T-cell (primary cell): ENCODE measurements around the gene NUMB. TPM values are rescaled to one million over a fixed set of nuclear protein-coding genes. Genes with fewer than 3 reads are reported as not detected.
"Not testable (repeated sequence)": the region's sequence is repeated elsewhere in the genome, so short reads cannot be mapped to it uniquely, and the experiment has no call there.

Source experiments
- ATAC-seq, 4 experiments: fragments of 200-7000 bp in 3 of 4; fragments of 150-1000 bp in 1 of 4; cut with Tn5 transposase; replicated peaks in 1 of 4; 1 replicate in 3 of 4; 2 replicates in 1 of 4; pipeline ENCODE4 v1.10.0; 2021; ENCODE audit warnings: moderate library complexity in 3 of 4, mild to moderate bottlenecking in 2 of 4, moderate number of reproducible peaks in 1 of 4
- CTCF ChIA-PET, 2 donors: fragments of 300-600 bp; sonication (Branson Sonifier 250); formaldehyde crosslinking; loops; one replicate each; lab custom pipeline; 2022; ENCODE audit warnings: antibody characterized with exemption in 2 of 2; lab: Charles Lee
- POLR2A ChIA-PET, 2 donors: fragments of 300-600 bp; sonication (Branson Sonifier 250); formaldehyde crosslinking; loops; one replicate each; lab custom pipeline; 2022; ENCODE audit warnings: antibody characterized with exemption in 2 of 2; lab: Charles Lee
- DNase-seq, 35 experiments: peaks; one replicate each; pipeline versions ENCODE4 v3.0.0 to v3.0.0-alpha.2; 2013 to 2023
- H3K27ac ChIP-seq: one replicate; pipeline ENCODE4 v1.5.1; 2013; ENCODE audit warnings: low read length
- H3K27me3 ChIP-seq, 2 experiments: replicated peaks in 1 of 2; 1 replicate in 1 of 2; 2 replicates in 1 of 2; pipeline versions ENCODE4 v1.6.1 to v1.7.0; 2013; ENCODE audit warnings: low read length in 1 of 2, mixed read lengths in 1 of 2; ENCODE audit not compliant: control insufficient read depth in 2 of 2, insufficient read depth in 2 of 2; ENCODE audit errors: extremely low read depth in 1 of 2
- H3K36me3 ChIP-seq, 2 donors: 1 replicate in 1 of 2; 2 replicates in 1 of 2; pipeline versions ENCODE4 v1.6.1 to v1.7.0; 2013; ENCODE audit warnings: low read length in 1 of 2; ENCODE audit not compliant: control insufficient read depth in 2 of 2, insufficient read depth in 1 of 2; ENCODE audit errors: extremely low read depth in 1 of 2
- H3K4me1 ChIP-seq, 2 experiments: 1 replicate in 1 of 2; 2 replicates in 1 of 2; pipeline versions ENCODE4 v1.6.1 to v1.7.0; 2013; ENCODE audit warnings: low read length in 2 of 2, mixed read lengths in 1 of 2; ENCODE audit not compliant: insufficient read depth in 2 of 2, control insufficient read depth in 1 of 2; ENCODE audit errors: extremely low read depth in 1 of 2
- H3K4me3 ChIP-seq, 2 donors: 1 replicate in 1 of 2; 2 replicates in 1 of 2; pipeline versions ENCODE4 v1.5.1 to v1.7.0; 2013; ENCODE audit warnings: mild to moderate bottlenecking in 2 of 2, low read length in 1 of 2, moderate library complexity in 1 of 2; ENCODE audit not compliant: control insufficient read depth in 1 of 2; ENCODE audit errors: extremely low read depth in 1 of 2
- H3K9me3 ChIP-seq: 2 replicates; pipeline ENCODE4 v1.7.0; 2013
- H3K27ac Mint-ChIP-seq, 2 donors: one replicate each; pipeline ENCODE4 v1.8.0; 2020 to 2021; ENCODE audit warnings: mild to moderate bottlenecking in 2 of 2, mixed read lengths in 2 of 2
- H3K27me3 Mint-ChIP-seq, 2 donors: one replicate each; pipeline ENCODE4 v1.8.0; 2021 to 2022; ENCODE audit warnings: mixed read lengths in 2 of 2
- H3K36me3 Mint-ChIP-seq: one replicate; pipeline ENCODE4 v1.8.0; 2021; ENCODE audit warnings: mixed read lengths
- H3K4me1 Mint-ChIP-seq, 3 donors: one replicate each; pipeline ENCODE4 v1.8.0; 2020 to 2022; ENCODE audit warnings: mixed read lengths in 3 of 3, mild to moderate bottlenecking in 1 of 3
- H3K4me3 Mint-ChIP-seq, 3 donors: one replicate each; pipeline ENCODE4 v1.8.0; 2020 to 2022; ENCODE audit warnings: mild to moderate bottlenecking in 3 of 3, mixed read lengths in 3 of 3, moderate library complexity in 3 of 3
- H3K9me3 Mint-ChIP-seq, 3 donors: one replicate each; pipeline ENCODE4 v1.8.0; 2020 to 2022; ENCODE audit warnings: mixed read lengths in 3 of 3
- WGBS: methylation state at CpG from one replicate; pipeline ENCODE4 v1.1.5; 2013; ENCODE audit warnings: missing lambda C conversion rate; ENCODE audit not compliant: insufficient coverage; 5-methylcytosine and 5-hydroxymethylcytosine counted together
- total RNA-seq, 35 experiments: library from RNA in 6 of 35; stranded (reverse) in 6 of 35; fragments of 120-200 nt in 1 of 35; gene quantifications; one replicate each; pipeline versions ENCODE4 v1.2.1 to v1.2.4 and lab custom pipeline; 2013 to 2026

The NUMB gene
- total RNA-seq, 5 donors from 2014 or later (not counting 1 experiment from before 2014, with no cell fraction given): 45.1 to 52.6 (median 49.1) TPM

- Mint-ChIP-seq H3K27me3 (no peaks in the 10 kb centered on the region), H3K36me3 (peaks cover 24% of the 10 kb centered on the region), H3K9me3 (no peaks in the 10 kb centered on the region), H3K4me3 (no peak overlapping the region), H3K4me1 (peaks cover 32 to 36% (median 34%) of the 10 kb centered on the region in 3 donors), H3K27ac (peak overlapping the region in 1 of 2 donors; percentile 40)
- no peak overlapping the region for H3K4me3 ChIP-seq
- peaks cover 0 to 4% of the 10 kb centered on the region in 2 experiments for H3K4me1 ChIP-seq
- H3K27ac ChIP-seq: no peak overlapping the region
- DNase-seq: no peak
- WGBS: no CpG with 5 or more reads among the region's 3 CpGs
- H3K27me3 ChIP-seq: no peaks in the 10 kb centered on the region
- POLR2A ChIA-PET: no interaction called here
- no peaks in the 10 kb centered on the region for H3K36me3 ChIP-seq
- no peaks in the 10 kb centered on the region for H3K9me3 ChIP-seq
- ATAC-seq: no peak
- CTCF ChIA-PET: interaction anchor here in 1 of 2 donors (0.6 kb wide), 1 partner anchor 36 kb away, joined by 5 read pairs; no protein-coding TSS in a partner anchor
Observed at GRCh38 chr14:73424453-73424852, 33.9 kb downstream of the NUMB start.

GRCh38 chr14:73423092-73423491 lies 35.3 kb downstream of the NUMB start:
- ChIA-PET POLR2A (interaction anchor here in 1 of 2 donors (0.6 kb wide), 1 partner anchor 334 kb away, joined by 3 read pairs; no protein-coding TSS in a partner anchor), CTCF (interaction anchor here in 1 of 2 donors (0.5 kb wide), 1 partner anchor 116 kb away, joined by 3 read pairs; no protein-coding TSS in a partner anchor)
- H3K27me3 ChIP-seq, H3K36me3 ChIP-seq, H3K4me3 ChIP-seq, H3K27ac ChIP-seq, H3K27ac Mint-ChIP-seq, H3K9me3 Mint-ChIP-seq, H3K27me3 Mint-ChIP-seq, H3K4me3 Mint-ChIP-seq, DNase-seq, H3K9me3 ChIP-seq, H3K4me1 ChIP-seq, ATAC-seq: not testable (repeated sequence)
- 89% methylated on average over 1 of the region's 6 CpGs for WGBS
- H3K36me3 Mint-ChIP-seq: peaks cover 24% of the 10 kb centered on the region
- peaks cover 24 to 32% (median 29%) of the 10 kb centered on the region in 3 donors for H3K4me1 Mint-ChIP-seq

- Histone ChIP-seq H3K4me3 (no peak overlapping the region), H3K27ac (no peak overlapping the region), H3K27me3 (no peaks in the 10 kb centered on the region), H3K4me1 (peaks cover 0 to 4% of the 10 kb centered on the region in 2 experiments), H3K36me3 (no peaks in the 10 kb centered on the region), H3K9me3 (no peaks in the 10 kb centered on the region)
- ATAC-seq (no peak), DNase-seq (no peak)
- H3K4me3 Mint-ChIP-seq: no peak overlapping the region
- H3K27ac Mint-ChIP-seq: no peak overlapping the region
- no peaks in the 10 kb centered on the region for H3K9me3 Mint-ChIP-seq
- H3K27me3 Mint-ChIP-seq: no peaks in the 10 kb centered on the region
- H3K36me3 Mint-ChIP-seq: peaks cover 24% of the 10 kb centered on the region
- ChIA-PET CTCF (interaction anchor here in 1 of 2 donors (0.5 kb wide), 1 partner anchor 116 kb away, joined by 3 read pairs; no protein-coding TSS in a partner anchor), POLR2A (no interaction called here)
- H3K4me1 Mint-ChIP-seq: peaks cover 22 to 26% (median 25%) of the 10 kb centered on the region in 3 donors
- WGBS: no CpG with 5 or more reads among the region's 4 CpGs
Observed at GRCh38 chr14:73422515-73422914, 35.8 kb downstream of the NUMB start.

DNA sequence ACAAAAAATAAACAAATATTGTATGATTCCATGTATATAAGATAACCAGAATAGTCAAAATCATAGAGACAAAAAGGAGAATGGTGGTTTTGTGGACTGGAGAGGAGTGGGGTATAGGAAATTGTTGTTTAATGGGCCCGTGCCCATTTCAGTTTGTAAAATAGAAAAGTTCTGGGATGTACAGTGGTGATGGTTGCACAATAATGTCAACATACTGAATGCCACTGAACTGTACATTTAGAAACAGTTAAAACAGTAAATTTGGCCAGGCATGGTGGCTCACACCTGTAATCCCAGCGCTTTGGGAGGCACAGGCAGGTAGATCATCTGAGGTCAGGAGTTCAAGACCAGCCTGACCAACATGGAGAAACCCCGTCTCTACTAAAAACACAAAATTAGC lies 40.1 kb downstream of the NUMB start:
- POLR2A ChIA-PET: no interaction called here
- Histone ChIP-seq H3K27ac (no peak overlapping the region), H3K4me3 (no peak overlapping the region), H3K4me1 (no peaks in the 10 kb centered on the region), H3K36me3 (peaks cover 0 to 4% of the 10 kb centered on the region in 2 donors), H3K9me3 (no peaks in the 10 kb centered on the region), H3K27me3 (no peaks in the 10 kb centered on the region)
- no peak for ATAC-seq
- Mint-ChIP-seq H3K27me3 (no peaks in the 10 kb centered on the region), H3K9me3 (no peaks in the 10 kb centered on the region), H3K4me3 (no peak overlapping the region), H3K27ac (no peak overlapping the region), H3K36me3 (peaks cover 23% of the 10 kb centered on the region), H3K4me1 (peaks cover 10 to 21% (median 19%) of the 10 kb centered on the region in 3 donors)
- no peak for DNase-seq
- CTCF ChIA-PET: interaction anchor here in 1 of 2 donors (0.7 kb wide), 1 partner anchor 428 kb away, joined by 3 read pairs; no protein-coding TSS in a partner anchor
- WGBS: no CpG with 5 or more reads among the region's 3 CpGs

- H3K27ac Mint-ChIP-seq, H3K4me3 ChIP-seq, CTCF ChIA-PET, H3K4me3 Mint-ChIP-seq, H3K27me3 Mint-ChIP-seq, H3K27me3 ChIP-seq, H3K9me3 ChIP-seq, DNase-seq, ATAC-seq, H3K27ac ChIP-seq, H3K9me3 Mint-ChIP-seq, H3K36me3 ChIP-seq, H3K4me1 ChIP-seq: not testable (repeated sequence)
- no CpG with 5 or more reads among the region's 3 CpGs for WGBS
- Mint-ChIP-seq H3K36me3 (peaks cover 37% of the 10 kb centered on the region), H3K4me1 (peaks cover 0 to 11% (median 3%) of the 10 kb centered on the region in 3 donors)
- POLR2A ChIA-PET: interaction anchor here in 1 of 2 donors (0.6 kb wide), 2 partner anchors 12 to 262 kb away, joined by 3 to 4 read pairs; no protein-coding TSS in a partner anchor
Observed at GRCh38 chr14:73406248-73406647, 52.1 kb downstream of the NUMB start.

- H3K4me3 ChIP-seq: no peak overlapping the region
- CTCF ChIA-PET: no interaction called here
- Mint-ChIP-seq H3K4me1 (peaks cover 8 to 20% (median 8%) of the 10 kb centered on the region in 3 donors), H3K27me3 (no peaks in the 10 kb centered on the region), H3K4me3 (no peak overlapping the region), H3K27ac (no peak overlapping the region), H3K36me3 (peaks cover 27% of the 10 kb centered on the region), H3K9me3 (no peaks in the 10 kb centered on the region)
- DNase-seq (no peak), ATAC-seq (no peak)
- H3K27me3 ChIP-seq: no peaks in the 10 kb centered on the region
- H3K27ac ChIP-seq: no peak overlapping the region
- no peaks in the 10 kb centered on the region for H3K9me3 ChIP-seq
- WGBS: 100% methylated on average over 2 of the region's 4 CpGs
- POLR2A ChIA-PET: no interaction called here
- H3K36me3 ChIP-seq: peaks cover 0 to 3% of the 10 kb centered on the region in 2 donors
- H3K4me1 ChIP-seq: no peaks in the 10 kb centered on the region
Observed at GRCh38 chr14:73403181-73403752, 55.1 kb downstream of the NUMB start.
